Stimulated activated CD8-positive, alpha-beta memory T cell treated with anti-CD3 and anti-CD28 coated beads, Interleukin-12 subunit alpha, Interleukin-12 subunit beta, amount 100 ng/mL, for 4 hours (primary cell): Measurements from ENCODE around the gene PARK7.
"Not testable (repeated sequence)": the region's sequence is repeated elsewhere in the genome, so short reads cannot be mapped to it uniquely, and the experiment has no call there.

Experiments used
- DNase-seq: peaks from one replicate; pipeline ENCODE4 v3.0.0-alpha.2; 2020; ENCODE audit warnings: low read depth

PARK7 gene

GRCh38 chr1:7961216-7962013 lies at the start of gene PARK7:
Gene PARK7 (plus strand): TSS chr1:7961711. CDS start chr1:7962786, 1,075 bp downstream.
- DNase-seq, result peak; percentile 100

GRCh38 chr1:7912145-7912544 lies 49.4 kb upstream of the PARK7 start:
- no peak for DNase-seq

DNA sequence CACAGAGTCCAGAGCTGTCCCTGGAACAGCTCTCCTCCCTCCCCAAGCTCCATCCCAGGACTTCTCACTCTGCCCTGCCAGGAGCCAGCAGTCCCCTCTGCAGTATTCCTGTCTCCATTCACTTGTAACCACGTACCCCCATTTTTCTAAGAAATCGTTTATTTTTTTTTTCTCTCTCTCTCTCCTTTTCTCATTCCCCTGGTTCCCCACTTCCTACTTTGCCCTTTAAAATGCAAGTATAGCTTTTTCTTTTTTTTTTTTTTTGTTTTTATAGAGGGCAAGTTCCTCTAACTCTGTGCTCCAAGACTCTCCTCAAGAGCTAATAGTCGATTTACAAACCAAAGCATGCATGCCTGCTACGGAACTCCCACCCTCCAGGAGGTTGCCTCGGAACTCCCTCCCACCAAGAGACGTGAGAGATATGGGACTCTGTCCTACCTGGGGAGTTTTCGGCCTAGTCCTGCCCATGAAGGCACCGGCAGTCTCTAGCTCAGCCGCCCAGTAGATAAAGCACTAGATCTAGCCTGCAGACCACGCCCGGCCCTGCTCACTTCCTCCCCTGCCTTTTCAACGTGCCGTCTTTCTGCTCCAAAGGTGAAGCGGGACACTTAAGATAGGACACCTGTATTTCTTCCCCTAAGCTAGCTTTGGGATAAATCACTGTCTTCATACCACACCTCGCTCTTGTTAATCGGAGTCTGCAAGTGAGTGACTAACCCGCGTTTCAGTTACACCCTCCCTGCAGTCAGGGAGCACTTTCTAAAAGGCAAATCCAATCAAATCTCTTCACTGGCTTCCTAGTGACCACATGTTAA lies 48.6 kb upstream of the PARK7 start:
- no peak for DNase-seq

DNA sequence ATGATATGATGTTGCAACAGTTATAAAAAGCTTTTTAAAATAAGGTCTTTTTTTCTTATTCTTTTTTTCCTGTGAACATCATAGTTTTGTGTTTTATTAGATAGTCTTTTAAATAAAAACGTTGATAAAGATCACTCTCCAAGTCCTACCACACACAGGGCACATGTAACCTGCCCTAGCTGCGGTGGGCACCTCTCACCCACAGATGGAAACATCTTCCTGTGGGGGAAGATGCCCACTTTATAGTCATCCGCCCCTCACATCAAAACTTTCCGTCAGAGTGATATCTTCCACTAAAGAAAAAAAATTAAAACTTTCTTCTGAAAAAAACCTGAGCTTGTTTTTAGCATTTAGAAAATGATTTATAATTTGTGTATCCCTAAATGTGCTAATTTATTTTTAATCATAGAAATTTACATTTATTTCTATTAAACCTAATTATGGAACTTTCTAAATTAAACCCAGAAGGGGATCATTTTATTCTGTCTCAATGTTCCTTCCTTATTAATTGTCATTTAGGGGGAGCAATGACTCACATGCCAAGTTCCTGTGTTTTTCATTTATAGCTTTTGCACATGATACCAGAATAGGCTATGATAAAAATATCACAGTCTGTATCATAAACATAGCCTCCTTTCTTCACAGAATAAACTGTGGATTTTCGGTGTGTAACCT lies 45.5 kb upstream of the PARK7 start:
- DNase-seq, result peak; percentile 37

GRCh38 chr1:7916501-7916830 lies 45.0 kb upstream of the PARK7 start:
- no peak for DNase-seq

- DNase-seq, result not testable (repeated sequence)
Measured at GRCh38 chr1:7917971-7918370, 43.5 kb upstream of the PARK7 start.

DNA sequence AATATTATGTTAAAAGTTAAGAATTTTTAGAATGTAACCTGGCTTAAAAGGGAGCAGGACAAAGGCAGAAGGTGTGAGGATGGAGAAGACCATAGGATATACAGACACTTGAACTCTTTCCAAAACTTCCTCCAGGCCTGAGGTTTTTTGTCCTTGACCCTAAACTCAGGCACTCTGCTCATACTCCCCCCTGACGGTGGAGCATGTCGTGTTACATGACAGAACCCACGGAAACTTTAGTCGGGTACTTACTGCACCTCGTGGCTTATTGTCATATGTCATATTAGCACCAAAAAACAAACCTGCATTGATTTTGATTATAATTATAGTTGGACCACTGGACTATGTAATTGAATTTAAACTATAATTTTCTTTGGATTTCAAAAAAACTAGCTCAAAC lies 41.6 kb upstream of the PARK7 start:
- no peak for DNase-seq

DNA sequence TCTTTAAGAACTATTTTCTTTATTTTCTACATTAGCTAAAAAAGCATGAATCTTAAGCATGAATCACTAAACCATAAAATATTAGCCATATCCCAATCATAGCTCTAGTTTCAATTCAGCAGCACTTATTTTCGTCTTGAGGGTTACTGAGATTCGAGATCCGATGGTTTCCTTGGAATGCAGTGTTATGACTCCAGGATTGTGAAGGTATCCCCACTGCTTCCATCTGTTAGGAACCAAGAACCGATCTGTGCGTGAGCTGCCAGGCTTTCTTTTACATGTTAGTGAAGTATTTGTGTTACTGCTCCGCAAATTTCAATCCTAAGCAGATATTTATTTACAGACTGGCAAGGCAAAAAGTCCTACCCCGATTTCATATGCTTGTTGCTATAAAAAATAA lies 39.7 kb upstream of the PARK7 start:
- no peak for DNase-seq

DNA sequence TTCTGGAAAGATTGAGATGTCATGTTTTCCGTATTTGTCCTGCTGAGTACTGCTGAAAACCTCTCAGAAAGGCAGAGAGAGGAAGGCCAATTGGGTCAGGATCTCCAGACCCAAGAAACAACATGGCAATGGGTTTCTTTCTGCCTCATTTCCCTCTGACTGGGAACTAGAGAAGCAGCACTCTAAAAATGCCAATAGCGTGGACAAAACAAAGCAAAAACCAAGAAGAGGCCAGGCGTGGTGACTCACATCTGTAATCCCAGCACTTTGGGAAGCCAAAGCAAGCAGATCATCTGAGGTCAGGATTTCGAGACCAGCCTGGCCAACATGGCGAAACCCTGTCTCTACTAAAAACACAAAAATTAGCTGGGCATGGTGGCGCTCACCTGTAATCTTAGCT lies 39.2 kb upstream of the PARK7 start:
- no peak for DNase-seq

DNA sequence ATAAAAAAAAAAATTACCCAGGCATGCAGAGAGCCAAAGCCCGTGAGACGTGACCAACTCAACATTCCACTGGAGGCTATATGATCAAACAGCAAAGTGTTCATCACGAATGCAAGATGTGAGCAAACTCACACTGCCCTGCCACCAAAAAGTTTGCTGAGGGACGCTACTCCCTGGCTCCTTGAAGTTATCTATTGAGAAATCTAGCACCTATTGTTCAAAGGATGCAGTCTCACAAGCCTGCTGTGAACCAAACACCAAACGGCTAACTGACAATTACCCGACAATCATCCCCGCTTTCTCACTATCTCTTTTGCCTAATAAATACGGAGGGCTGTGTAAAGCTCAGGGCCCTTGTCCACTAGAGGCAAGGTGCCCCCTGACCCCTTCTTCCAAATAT lies 34.5 kb upstream of the PARK7 start:
- not testable (repeated sequence) for DNase-seq

GRCh38 chr1:7928247-7928646 lies 33.3 kb upstream of the PARK7 start:
- no peak for DNase-seq

DNA sequence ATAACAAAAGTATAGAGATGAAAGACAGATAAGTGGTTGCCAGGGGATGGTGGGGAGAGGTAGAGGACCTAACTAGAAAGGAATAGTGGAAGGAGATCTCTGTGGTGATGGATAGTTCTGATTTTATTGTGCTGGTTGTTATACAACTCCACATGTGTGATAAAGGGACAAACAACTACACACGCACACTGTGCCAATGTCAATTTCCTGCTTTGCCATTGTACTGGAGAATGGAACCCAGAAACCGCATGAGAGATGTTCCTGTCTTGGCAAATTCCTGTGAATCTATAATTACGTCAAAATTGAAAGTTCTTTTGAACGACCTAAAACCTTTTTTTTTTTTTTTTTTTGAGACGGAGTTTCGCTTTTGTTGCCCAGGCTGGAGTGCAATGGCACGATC lies 31.9 kb upstream of the PARK7 start:
- no peak for DNase-seq

DNA sequence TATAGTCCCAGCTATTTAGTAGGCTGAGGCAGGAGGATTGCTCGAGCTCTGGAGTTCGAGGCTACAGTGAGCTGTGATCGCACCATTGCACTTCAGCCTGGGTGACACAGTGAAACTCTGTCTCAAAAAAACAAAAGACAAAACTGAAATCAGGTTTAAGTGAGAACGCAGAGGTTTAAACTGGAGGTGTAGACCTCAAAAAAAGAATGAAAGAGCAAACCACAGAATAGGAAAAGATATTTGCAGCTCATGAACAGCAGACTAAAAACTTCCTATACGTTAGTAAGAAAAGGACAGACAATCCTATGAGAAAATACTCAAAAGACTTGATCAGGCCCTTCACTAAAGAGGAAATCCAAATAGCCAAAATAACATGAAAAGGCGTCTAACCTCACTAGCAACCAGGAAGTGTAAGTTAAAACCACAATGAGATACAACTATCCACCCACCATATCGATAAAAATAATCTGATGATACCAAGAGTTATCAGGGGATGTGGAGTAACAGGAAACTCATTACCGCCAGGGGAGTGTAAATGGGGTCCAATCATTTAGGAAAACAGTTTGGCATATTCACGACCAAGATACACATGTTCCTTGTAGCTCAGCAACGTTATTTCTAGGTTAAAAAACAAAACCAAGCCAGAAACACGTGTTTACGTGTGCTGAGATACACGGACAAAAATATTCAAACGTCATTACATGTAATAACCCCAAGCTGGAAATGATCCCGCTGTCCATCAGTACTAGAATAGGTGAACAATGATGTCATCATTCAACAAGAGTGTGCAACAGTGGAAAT lies 30.7 kb upstream of the PARK7 start:
- DNase-seq, result no peak

- DNase-seq, result no peak
Measured at GRCh38 chr1:7931446-7931812, 30.1 kb upstream of the PARK7 start.

- no peak for DNase-seq
Measured at GRCh38 chr1:7932524-7933138, 28.9 kb upstream of the PARK7 start.

DNA sequence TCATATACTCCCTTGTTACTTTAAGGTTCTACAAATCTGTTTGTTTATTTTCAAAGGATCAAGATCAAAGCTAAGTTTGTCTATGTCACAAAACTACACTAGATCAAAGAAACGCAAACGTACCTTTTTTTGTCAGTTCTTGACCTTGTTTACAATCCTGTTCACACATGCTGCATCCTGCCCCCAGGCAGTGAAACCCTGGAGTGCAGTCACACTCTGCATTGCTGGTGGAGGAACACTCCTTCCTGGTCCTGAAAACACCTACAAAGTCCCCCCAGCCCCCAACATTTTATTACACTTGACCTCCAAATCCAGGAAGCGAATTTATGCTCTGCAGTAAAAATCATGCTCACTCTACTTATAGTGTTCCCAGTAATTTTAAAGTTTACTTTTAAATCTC lies 23.4 kb upstream of the PARK7 start:
- no peak for DNase-seq

- no peak for DNase-seq
Measured at GRCh38 chr1:7940034-7940433, 21.5 kb upstream of the PARK7 start.

DNA sequence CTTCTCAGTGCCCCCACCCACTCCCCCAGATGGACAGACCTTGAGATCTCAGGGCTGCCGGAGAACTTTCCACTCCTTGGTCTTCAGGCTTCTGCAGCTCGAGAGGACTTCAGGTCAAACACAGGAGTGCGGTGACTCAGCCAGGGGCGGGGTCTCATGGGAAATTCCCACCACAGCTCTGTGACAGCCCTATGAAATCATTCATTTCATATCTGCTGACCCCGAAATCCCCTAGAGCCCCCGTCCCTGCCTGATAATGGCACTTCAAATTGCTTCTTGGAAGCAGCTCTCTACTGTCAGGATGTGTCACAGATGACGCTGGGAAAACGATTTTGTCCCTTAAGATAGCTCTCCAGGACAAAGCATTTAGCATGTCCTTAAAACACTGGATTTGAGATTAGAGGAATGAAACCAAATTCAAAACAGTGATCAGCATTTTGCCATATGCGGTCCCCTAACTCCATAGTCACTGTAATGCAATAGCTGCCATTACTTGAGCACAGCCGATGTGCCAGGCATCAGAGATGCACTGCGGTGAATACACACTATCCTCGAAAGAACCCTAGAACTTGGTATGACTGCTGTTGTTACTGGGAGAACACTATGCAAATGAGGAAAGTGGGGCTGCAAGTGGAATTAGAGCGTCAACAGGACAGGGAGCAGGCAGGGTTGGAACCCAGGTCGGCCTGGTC lies 20.6 kb upstream of the PARK7 start, which contains the start of gene TNFRSF9:
Gene TNFRSF9, minus strand, starts transcription at position 95 of the 692 bp plus-strand sequence. CDS start 845 bp downstream, outside the sequence.
- peak; percentile 78 for DNase-seq

DNA sequence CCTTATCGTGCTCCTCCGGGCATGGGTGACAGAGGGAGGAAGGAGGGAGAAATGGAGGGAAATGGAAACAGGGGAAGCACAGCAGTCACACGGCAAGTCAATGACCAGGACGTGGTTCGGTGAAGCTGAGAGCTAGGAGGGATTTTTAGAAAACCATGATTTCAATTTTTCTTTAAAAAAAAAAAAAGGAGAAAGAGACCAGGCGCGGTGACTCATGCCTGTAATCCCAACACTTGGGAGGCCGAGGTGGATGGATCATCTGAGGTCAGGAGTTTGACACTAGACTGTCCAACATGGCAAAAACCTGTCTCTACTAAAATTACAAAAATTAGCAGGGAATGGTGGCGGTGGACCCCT lies 20.1 kb upstream of the PARK7 start:
- DNase-seq, result no peak

- no peak for DNase-seq
Measured at GRCh38 chr1:7942214-7942921, 19.1 kb upstream of the PARK7 start.
